OCI-LY3 (cell line): Measurements from ENCODE around the gene NRXN3.

ENCODE experiments used
- H2AFZ ChIP-seq: fragments of 200-600, 300-600 bp; shearing (Covaris generic); 2 replicates; pipeline ENCODE4 v1.6.0; 2014; ENCODE audit warnings: antibody characterized with exemption, low read depth, low read length
- H3K27ac ChIP-seq: fragments of 200-600, 300-600 bp; sonication (generic); 2 replicates; pipeline ENCODE4 v1.5.1; 2014; ENCODE audit warnings: mild to moderate bottlenecking, low read length, moderate library complexity, mixed read lengths
- H3K27me3 ChIP-seq: fragments of 200-600, 300-600 bp; sonication (generic); 2 replicates; pipeline ENCODE4 v1.6.1; 2014; ENCODE audit warnings: low read depth, low read length, mixed read lengths
- H3K36me3 ChIP-seq: fragments of 200-600, 300-600 bp; sonication (generic); replicated peaks from 2 replicates; pipeline ENCODE3; 2014; ENCODE audit warnings: low read depth, low read length, mixed read lengths
- H3K4me1 ChIP-seq: fragments of 300-600, 200-600 bp; sonication (generic); 2 replicates; pipeline ENCODE4 v1.6.1; 2014; ENCODE audit warnings: low read length, mixed read lengths
- H3K4me2 ChIP-seq: fragments of 200-600, 300-600 bp; sonication (generic); 2 replicates; pipeline ENCODE4 v1.6.1; 2014; ENCODE audit warnings: low read length, mixed read lengths
- H3K4me3 ChIP-seq: fragments of 300-600, 200-600 bp; sonication (generic); 2 replicates; pipeline ENCODE4 v1.5.1; 2014; ENCODE audit warnings: antibody characterized with exemption, mild to moderate bottlenecking, low read length, moderate library complexity
- H3K79me2 ChIP-seq: fragments of 300-600, 200-600 bp; shearing (Covaris generic); 2 replicates; pipeline ENCODE4 v1.6.1; 2014; ENCODE audit warnings: mild to moderate bottlenecking, low read length, mixed read lengths
- H3K9ac ChIP-seq: fragments of 300-600, 200-600 bp; shearing (Covaris generic); 2 replicates; pipeline ENCODE4 v1.6.0; 2014; ENCODE audit warnings: mild to moderate bottlenecking, low read length, moderate library complexity
- H3K9me3 ChIP-seq: fragments of 200-600, 300-600 bp; shearing (Covaris generic); 2 replicates; pipeline ENCODE4 v1.6.1; 2014; ENCODE audit warnings: low read length, mixed read lengths; ENCODE audit not compliant: insufficient read depth
- H4K20me1 ChIP-seq: fragments of 200-600, 300-600 bp; sonication (generic); 2 replicates; pipeline ENCODE4 v1.6.1; 2016; ENCODE audit warnings: low read length, mixed read lengths; ENCODE audit not compliant: insufficient read depth
- EZH2phosphoT487 ChIP-seq: fragments of 200-600 bp; shearing (Covaris generic); IDR thresholded peaks from 2 replicates; pipeline ENCODE4 v1.6.1; 2018; ENCODE audit warnings: antibody characterized with exemption, mixed run types, low read depth
- TF ChIP-seq, protein P1 (sequence below): fragments of 200-600, 300-600 bp; sonication (generic); IDR thresholded peaks from 2 replicates; pipeline ENCODE4 v1.5.1; 2014; ENCODE audit warnings: antibody characterized with exemption, low read length, low read depth

The NRXN3 gene

DNA sequence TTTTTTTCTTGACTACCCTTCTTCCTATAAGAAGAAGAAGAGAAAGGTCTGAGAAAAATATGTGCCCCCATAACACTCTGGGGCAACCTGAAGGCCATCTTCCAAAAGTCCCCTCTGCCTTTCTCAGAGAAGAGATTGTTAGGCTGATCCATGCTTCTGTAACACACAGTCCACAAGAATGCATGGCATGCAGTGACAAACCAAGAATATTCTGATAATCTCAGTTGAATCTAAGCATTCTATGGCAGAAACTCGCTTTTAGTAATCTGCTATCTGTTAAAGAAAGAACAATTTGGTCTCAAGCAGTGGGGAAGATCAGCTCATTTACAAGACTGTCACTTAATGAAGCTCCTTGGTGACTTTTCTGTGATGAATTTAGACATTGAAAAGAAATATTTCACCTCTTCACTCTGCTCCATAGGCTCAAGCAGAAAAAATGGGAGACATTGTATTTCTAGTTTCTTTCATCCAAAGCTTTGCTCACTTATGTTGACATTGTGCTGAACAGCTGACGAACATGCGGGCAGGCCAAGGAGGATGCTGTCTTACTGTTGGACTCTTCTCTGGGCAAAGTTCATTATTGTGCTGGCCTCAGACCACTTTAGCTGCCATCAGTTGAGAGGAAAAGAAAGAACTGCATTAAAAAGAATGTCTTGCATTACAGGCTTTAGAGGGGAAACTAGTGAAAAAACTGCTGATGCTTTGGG lies 1084.0 kb downstream of the NRXN3 start:
- H3K27me3 ChIP-seq, result no peaks in the 10 kb centered on the region
- no peak overlapping the region for H3K27ac ChIP-seq
- no peak overlapping the region for H3K4me2 ChIP-seq
- no peaks in the 10 kb centered on the region for H3K4me1 ChIP-seq
- H3K79me2 ChIP-seq, result no peaks in the 10 kb centered on the region
- TF ChIP-seq, protein P1, sequence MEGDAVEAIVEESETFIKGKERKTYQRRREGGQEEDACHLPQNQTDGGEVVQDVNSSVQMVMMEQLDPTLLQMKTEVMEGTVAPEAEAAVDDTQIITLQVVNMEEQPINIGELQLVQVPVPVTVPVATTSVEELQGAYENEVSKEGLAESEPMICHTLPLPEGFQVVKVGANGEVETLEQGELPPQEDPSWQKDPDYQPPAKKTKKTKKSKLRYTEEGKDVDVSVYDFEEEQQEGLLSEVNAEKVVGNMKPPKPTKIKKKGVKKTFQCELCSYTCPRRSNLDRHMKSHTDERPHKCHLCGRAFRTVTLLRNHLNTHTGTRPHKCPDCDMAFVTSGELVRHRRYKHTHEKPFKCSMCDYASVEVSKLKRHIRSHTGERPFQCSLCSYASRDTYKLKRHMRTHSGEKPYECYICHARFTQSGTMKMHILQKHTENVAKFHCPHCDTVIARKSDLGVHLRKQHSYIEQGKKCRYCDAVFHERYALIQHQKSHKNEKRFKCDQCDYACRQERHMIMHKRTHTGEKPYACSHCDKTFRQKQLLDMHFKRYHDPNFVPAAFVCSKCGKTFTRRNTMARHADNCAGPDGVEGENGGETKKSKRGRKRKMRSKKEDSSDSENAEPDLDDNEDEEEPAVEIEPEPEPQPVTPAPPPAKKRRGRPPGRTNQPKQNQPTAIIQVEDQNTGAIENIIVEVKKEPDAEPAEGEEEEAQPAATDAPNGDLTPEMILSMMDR, result no peak
- no peak for TF ChIP-seq EZH2phosphoT487
- no peaks in the 10 kb centered on the region for H4K20me1 ChIP-seq
- no peak overlapping the region for H2AFZ ChIP-seq
- no peaks in the 10 kb centered on the region for H3K36me3 ChIP-seq
- H3K9ac ChIP-seq, result no peak overlapping the region
- no peaks in the 10 kb centered on the region for H3K9me3 ChIP-seq
- no peak overlapping the region for H3K4me3 ChIP-seq

DNA sequence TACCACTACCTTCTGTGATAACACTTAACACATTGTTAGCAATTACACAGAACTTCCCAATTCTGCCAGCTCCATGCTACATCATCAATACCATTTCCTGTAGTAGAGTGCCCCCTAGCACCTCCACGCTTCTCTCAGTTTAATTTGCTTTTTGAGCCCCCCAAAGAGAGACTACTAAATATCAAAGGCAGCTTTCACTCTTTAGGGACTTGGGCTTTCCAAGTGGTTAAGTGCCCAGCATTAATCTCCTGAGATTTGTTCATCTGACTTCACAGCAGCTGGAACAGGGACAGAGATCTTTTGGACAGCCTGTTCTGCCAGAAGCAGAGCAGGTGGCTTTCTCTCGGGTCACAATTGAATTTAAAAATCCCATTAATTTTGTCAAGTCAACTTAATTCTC lies 1086.2 kb downstream of the NRXN3 start:
- Histone ChIP-seq H3K4me3 (no peak overlapping the region), H3K4me1 (no peaks in the 10 kb centered on the region), H4K20me1 (no peaks in the 10 kb centered on the region), H3K27me3 (no peaks in the 10 kb centered on the region), H3K27ac (no peak overlapping the region), H3K36me3 (no peaks in the 10 kb centered on the region), H3K9me3 (no peaks in the 10 kb centered on the region), H2AFZ (no peak overlapping the region), H3K79me2 (no peaks in the 10 kb centered on the region), H3K4me2 (no peak overlapping the region), H3K9ac (no peak overlapping the region)
- TF ChIP-seq EZH2phosphoT487, result no peak
- TF ChIP-seq, protein P1, result no peak

DNA sequence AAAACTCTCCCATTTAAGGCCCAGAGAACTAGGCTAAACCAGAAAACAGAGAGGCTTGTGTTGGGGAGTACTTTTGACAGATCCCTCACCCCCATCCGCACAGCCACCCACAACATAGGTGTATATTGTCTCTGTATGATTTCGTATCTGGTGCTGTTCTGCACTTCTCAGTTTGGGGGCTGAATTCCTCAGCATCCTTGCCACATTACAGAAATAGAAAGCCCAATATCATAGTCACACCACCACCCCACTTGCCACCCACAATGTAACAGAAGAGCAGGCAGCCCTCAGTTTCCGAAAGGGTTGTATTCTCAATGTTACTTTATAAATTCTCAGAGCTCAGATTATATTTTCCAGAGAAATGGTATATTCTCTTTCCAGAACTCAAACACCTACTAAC lies 1090.2 kb downstream of the NRXN3 start:
- H3K27me3 ChIP-seq, result no peaks in the 10 kb centered on the region
- H3K4me1 ChIP-seq, result no peaks in the 10 kb centered on the region
- TF ChIP-seq, protein P1, result no peak
- no peak for TF ChIP-seq EZH2phosphoT487
- H3K27ac ChIP-seq, result no peak overlapping the region
- H3K9ac ChIP-seq, result no peak overlapping the region
- H4K20me1 ChIP-seq, result no peaks in the 10 kb centered on the region
- H3K4me2 ChIP-seq, result no peak overlapping the region
- no peaks in the 10 kb centered on the region for H3K36me3 ChIP-seq
- no peaks in the 10 kb centered on the region for H3K79me2 ChIP-seq
- H3K4me3 ChIP-seq, result no peak overlapping the region
- H2AFZ ChIP-seq, result no peak overlapping the region
- H3K9me3 ChIP-seq, result no peaks in the 10 kb centered on the region

DNA sequence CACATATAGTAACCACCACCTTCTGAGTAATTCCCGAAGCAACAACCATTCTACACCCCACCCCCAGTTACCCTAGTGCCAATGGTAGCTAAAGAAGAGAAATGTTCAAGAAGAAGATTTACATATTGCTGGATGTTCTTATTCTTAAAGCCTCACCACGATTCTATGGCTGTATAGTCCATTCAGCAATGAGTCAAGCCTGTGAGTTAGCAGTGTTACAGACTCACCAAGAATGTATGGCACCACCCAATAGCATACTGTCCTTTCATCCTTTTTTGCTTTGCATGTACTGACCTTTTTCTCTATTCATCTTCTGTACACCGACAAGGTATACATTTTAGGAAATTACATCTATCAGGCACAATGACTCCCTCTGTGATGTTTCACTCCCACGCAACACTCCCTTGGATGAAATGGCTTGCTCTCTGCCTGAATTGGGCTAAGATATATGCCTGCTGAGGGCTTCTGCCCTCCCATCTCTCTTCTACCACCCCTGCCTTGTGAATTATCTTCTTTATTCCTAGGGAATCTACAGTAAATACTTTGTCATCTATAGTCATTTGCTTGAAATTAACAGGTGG lies 1095.3 kb downstream of the NRXN3 start:
- TF ChIP-seq, protein P1, result no peak
- no peak for TF ChIP-seq EZH2phosphoT487

More for the DNA sequence above, 1095.3 kb downstream of the NRXN3 start:
- no peak overlapping the region for H3K4me2 ChIP-seq
- no peaks in the 10 kb centered on the region for H3K4me1 ChIP-seq
- no peak overlapping the region for H3K9ac ChIP-seq
- H3K4me3 ChIP-seq, result no peak overlapping the region
- H3K36me3 ChIP-seq, result no peaks in the 10 kb centered on the region
- H3K79me2 ChIP-seq, result no peaks in the 10 kb centered on the region
- no peak overlapping the region for H3K27ac ChIP-seq
- H4K20me1 ChIP-seq, result no peaks in the 10 kb centered on the region
- no peaks in the 10 kb centered on the region for H3K9me3 ChIP-seq
- H3K27me3 ChIP-seq, result no peaks in the 10 kb centered on the region
- no peak overlapping the region for H2AFZ ChIP-seq
